B cell (primary cell): ENCODE measurements around the gene MYH7. TPM values are rescaled to one million over a fixed set of nuclear protein-coding genes. Genes with fewer than 3 reads are reported as not detected.

Source experiments
- ATAC-seq: fragments of 200-7000 bp; cut with Tn5 transposase; one replicate; pipeline ENCODE4 v1.10.0; 2021; ENCODE audit warnings: low read depth, mild to moderate bottlenecking, moderate number of reproducible peaks, moderate library complexity
- CTCF ChIA-PET: fragments of 350-600 bp; sonication (Branson Sonifier 250); formaldehyde crosslinking; loops from one replicate; lab custom pipeline; 2021; ENCODE audit warnings: antibody characterized with exemption, inconsistent platforms; lab: Charles Lee
- POLR2A ChIA-PET: fragments of 350-600 bp; sonication (Branson Sonifier 250); formaldehyde crosslinking; loops from one replicate; lab custom pipeline; 2021; ENCODE audit warnings: antibody characterized with exemption; lab: Charles Lee
- DNase-seq: peaks from one replicate; pipeline ENCODE4 v3.0.0; 2013
- H2AFZ ChIP-seq: 2 replicates; pipeline ENCODE4 v1.6.1; 2012; ENCODE audit warnings: mild to moderate bottlenecking, low read depth, low read length; ENCODE audit not compliant: insufficient read depth, poor library complexity, severe bottlenecking
- H3K27ac ChIP-seq, 2 donors: 1 replicate in 1 of 2; 2 replicates in 1 of 2; pipeline ENCODE4 v1.5.1; 2012 to 2013; ENCODE audit warnings: low read length in 2 of 2, mild to moderate bottlenecking in 2 of 2, moderate library complexity in 1 of 2
- H3K27me3 ChIP-seq, 4 experiments: fragments of 200-600 bp in 1 of 4; sonication (generic) in 1 of 4; replicated peaks in 1 of 4; 1 replicate in 2 of 4; 2 replicates in 2 of 4; pipeline versions ENCODE4 v1.6.1 to v1.7.0; 2013 to 2016; ENCODE audit warnings: low read length in 3 of 4, mild to moderate bottlenecking in 2 of 4, mixed read lengths in 1 of 4, moderate library complexity in 1 of 4; ENCODE audit not compliant: insufficient read depth in 4 of 4, control insufficient read depth in 3 of 4; ENCODE audit errors: control extremely low read depth in 1 of 4
- H3K36me3 ChIP-seq, 2 experiments: replicated peaks in 1 of 2; 1 replicate in 1 of 2; 2 replicates in 1 of 2; pipeline versions ENCODE4 v1.6.1 to v1.7.1; 2013; ENCODE audit warnings: low read length in 1 of 2; ENCODE audit not compliant: insufficient read depth in 2 of 2, control insufficient read depth in 1 of 2; ENCODE audit errors: control extremely low read depth in 1 of 2, extremely low read depth in 1 of 2
- H3K4me1 ChIP-seq, 2 donors: fragments of 200-600 bp in 1 of 2; sonication (generic) in 1 of 2; 1 replicate in 1 of 2; 2 replicates in 1 of 2; pipeline versions ENCODE4 v1.5.1 to v1.6.1; 2013 to 2017; ENCODE audit warnings: low read length in 2 of 2; ENCODE audit not compliant: control insufficient read depth in 2 of 2, insufficient read depth in 2 of 2
- H3K4me2 ChIP-seq: replicated peaks from 2 replicates; pipeline ENCODE3; 2012; ENCODE audit warnings: mild to moderate bottlenecking, low read depth, low read length; ENCODE audit not compliant: poor library complexity, severe bottlenecking
- H3K4me3 ChIP-seq, 5 experiments: fragments of 200-600 bp in 1 of 5; sonication (generic) in 1 of 5; 1 replicate in 3 of 5; 2 replicates in 2 of 5; pipeline versions ENCODE4 v1.5.1 to v1.7.0; 2011 to 2016; ENCODE audit warnings: low read length in 4 of 5, mild to moderate bottlenecking in 4 of 5, low read depth in 2 of 5, control low read depth in 1 of 5, moderate library complexity in 1 of 5; ENCODE audit not compliant: insufficient read depth in 1 of 5; ENCODE audit errors: control extremely low read depth in 1 of 5, extremely low read depth in 1 of 5
- H3K79me2 ChIP-seq: fragments of 200-600 bp; sonication (generic); one replicate; pipeline ENCODE4 v1.6.0; 2016; ENCODE audit warnings: low read length; ENCODE audit not compliant: control insufficient read depth, insufficient read depth
- H3K9ac ChIP-seq: fragments of 200-600 bp; sonication (generic); 2 replicates; pipeline ENCODE4 v1.6.1; 2017; ENCODE audit warnings: mild to moderate bottlenecking, low read length, moderate library complexity
- H3K9me3 ChIP-seq, 3 donors: one replicate each; pipeline versions ENCODE4 v1.6.1 to v1.7.1; 2013; ENCODE audit warnings: low read length in 2 of 3; ENCODE audit not compliant: control insufficient read depth in 2 of 3, insufficient read depth in 1 of 3; ENCODE audit errors: control extremely low read depth in 1 of 3
- H4K20me1 ChIP-seq: 2 replicates; pipeline ENCODE4 v1.6.0; 2012; ENCODE audit warnings: mild to moderate bottlenecking, low read length; ENCODE audit not compliant: insufficient read depth, control insufficient read depth, poor library complexity, severe bottlenecking
- H3K27ac Mint-ChIP-seq: one replicate; pipeline ENCODE4 v1.8.0; 2021; ENCODE audit warnings: mixed read lengths
- H3K27me3 Mint-ChIP-seq: one replicate; pipeline ENCODE4 v1.8.0; 2021; ENCODE audit warnings: mixed read lengths
- H3K4me1 Mint-ChIP-seq: one replicate; pipeline ENCODE4 v1.8.0; 2021; ENCODE audit warnings: mixed read lengths
- H3K4me3 Mint-ChIP-seq: one replicate; pipeline ENCODE4 v1.8.0; 2021; ENCODE audit warnings: mixed read lengths
- H3K9me3 Mint-ChIP-seq: one replicate; pipeline ENCODE4 v1.8.0; 2022; ENCODE audit warnings: mixed read lengths; ENCODE audit not compliant: insufficient read depth
- CTCF ChIP-seq: fragments of 200-600 bp; IDR thresholded peaks from one replicate; pipeline ENCODE4 v1.8.0; 2022; ENCODE audit warnings: antibody characterized with exemption, mild to moderate bottlenecking
- EZH2 ChIP-seq: IDR thresholded peaks from 2 replicates; pipeline ENCODE4 v1.6.1; 2012; ENCODE audit warnings: borderline replicate concordance, low read depth, mild to moderate bottlenecking, moderate library complexity, low read length; ENCODE audit not compliant: insufficient read depth, poor library complexity, severe bottlenecking
- whole genome bisulfite sequencing: methylation state at CpG from one replicate; pipeline ENCODE4 v1.1.5; 2013; ENCODE audit warnings: missing lambda C conversion rate; ENCODE audit not compliant: insufficient coverage; 5-methylcytosine and 5-hydroxymethylcytosine counted together
- intact Hi-C: fragments of 100-400 bp; cut with micrococcal nuclease; formaldehyde crosslinking; loops from one replicate; pipeline ENCODE4 v1.10.0; 2022
- polyA plus RNA-seq: library from polyadenylated mRNA; depleted of rRNA; stranded (reverse); fragments of >200 nt; gene quantifications from 2 replicates; pipeline ENCODE4 v1.2.3, GENCODE V29; 2012
- total RNA-seq, 2 donors: library from RNA; stranded (reverse); fragments of 120-200 nt in 1 of 2; gene quantifications; 1 replicate in 1 of 2; 2 replicates in 1 of 2; pipeline versions ENCODE4 v1.2.3 to v1.2.4, GENCODE V29; 2013 to 2022

Gene MYH7
- total and polyA plus RNA-seq, 2 donors (not counting 1 experiment from before 2014, with no cell fraction given) = not detected

GRCh38 chr14:23408307-23408630 is 27.2 kb downstream of the MYH7 start:
- peaks cover 0 to 40% (median 17%) of the 10 kb centered on the region in 4 experiments for H3K27me3 ChIP-seq
- H3K27ac ChIP-seq = no peak overlapping the region
- no peak overlapping the region for H2AFZ ChIP-seq
- no peaks in the 10 kb centered on the region for H3K79me2 ChIP-seq
- H3K9ac ChIP-seq = no peak overlapping the region
- no peak overlapping the region for H3K27ac Mint-ChIP-seq
- peaks cover 18% of the 10 kb centered on the region for H3K4me1 Mint-ChIP-seq
- H3K4me3 Mint-ChIP-seq = no peak overlapping the region
- H3K36me3 ChIP-seq = no peaks in the 10 kb centered on the region
- H4K20me1 ChIP-seq = no peaks in the 10 kb centered on the region
- DNase-seq (no peak), ATAC-seq (no peak)
- POLR2A ChIA-PET = no interaction called here
- H3K4me1 ChIP-seq = peaks cover 4 to 12% of the 10 kb centered on the region in 2 donors
- intact Hi-C loops = no loop called here
- CTCF ChIA-PET = no interaction called here
- no peak overlapping the region for H3K4me2 ChIP-seq
- H3K4me3 ChIP-seq = no peak overlapping the region
- H3K9me3 Mint-ChIP-seq = no peaks in the 10 kb centered on the region
- 79% methylated on average over 3 of the region's 5 CpGs for WGBS
- no peaks in the 10 kb centered on the region for H3K9me3 ChIP-seq
- H3K27me3 Mint-ChIP-seq = peaks cover 74% of the 10 kb centered on the region
- TF ChIP-seq CTCF = no peak
- TF ChIP-seq EZH2 = no peak

- DNase-seq (no peak), ATAC-seq (no peak)
- H3K36me3 ChIP-seq = no peaks in the 10 kb centered on the region
- Mint-ChIP-seq H3K27me3 (peaks cover 76% of the 10 kb centered on the region), H3K4me1 (peaks cover 18% of the 10 kb centered on the region), H3K9me3 (no peaks in the 10 kb centered on the region), H3K4me3 (no peak within 1 kb of the TSS), H3K27ac (no peak within 1 kb of the TSS)
- no peak within 1 kb of the TSS for H3K4me3 ChIP-seq
- peaks cover 4 to 12% of the 10 kb centered on the region in 2 donors for H3K4me1 ChIP-seq
- intact Hi-C loops = no loop called here
- ChIA-PET CTCF (no interaction called here), POLR2A (no interaction called here)
- peaks cover 0 to 40% (median 17%) of the 10 kb centered on the region in 4 experiments for H3K27me3 ChIP-seq
- H3K9ac ChIP-seq = no peak within 1 kb of the TSS
- H3K79me2 ChIP-seq = no peaks in the 10 kb centered on the region
- no peaks in the 10 kb centered on the region for H4K20me1 ChIP-seq
- 81% methylated on average over 14 of the region's 15 CpGs for WGBS
- H3K9me3 ChIP-seq = no peaks in the 10 kb centered on the region
- H3K4me2 ChIP-seq = no peak within 1 kb of the TSS
- no peak within 1 kb of the TSS for H2AFZ ChIP-seq
- no peak within 1 kb of the TSS for H3K27ac ChIP-seq
- no peak for TF ChIP-seq CTCF
- TF ChIP-seq EZH2 = no peak
These were observed 27.7 kb downstream of the MYH7 start, which contains the start of gene MYH6 for GRCh38 chr14:23407516-23408306. MYH6 (minus strand) TSS chr14:23408273; CDS start chr14:23407223, 1,050 bp downstream.
